GM18951 (cell line): ENCODE measurements around the gene TRNP1.

Experiments used
- POLR2A ChIP-seq: IDR thresholded peaks from 4 replicates; pipeline ENCODE4 v1.6.1; 2011; ENCODE audit warnings: mild to moderate bottlenecking; ENCODE audit not compliant: insufficient read length, insufficient read depth; ENCODE audit errors: extremely low read depth
- in situ Hi-C: fragments of 300-500 bp; cut with MboI; formaldehyde crosslinking; loops from one replicate; pipeline ENCODE4 v1.12.0; 2022; ENCODE audit warnings: low sequenced_read_pairs, mixed read lengths, inconsistent platforms; ENCODE audit not compliant: unreplicated experiment

TRNP1 gene

DNA sequence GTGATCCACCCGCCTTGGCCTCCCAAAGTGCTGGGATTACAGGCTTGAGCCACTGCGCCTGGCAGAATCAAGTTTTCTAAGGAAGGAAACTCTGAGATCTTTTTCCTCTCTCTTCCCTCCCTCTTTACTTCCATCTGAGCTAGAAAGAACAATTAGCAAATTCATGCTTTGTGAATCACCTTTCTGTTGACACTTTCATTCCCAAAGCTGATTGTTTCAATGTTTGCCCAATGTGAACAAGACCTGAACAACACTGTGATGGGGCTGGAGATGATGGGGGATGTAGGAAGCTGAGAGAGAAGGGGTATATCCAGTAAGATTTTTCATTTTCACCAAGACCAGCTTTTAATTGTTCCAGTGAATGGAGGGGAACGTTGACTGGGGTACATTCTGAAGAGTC lies 24.8 kb downstream of the TRNP1 start:
- no peak for TF ChIP-seq POLR2A
- in situ Hi-C loops: no loop called here

DNA sequence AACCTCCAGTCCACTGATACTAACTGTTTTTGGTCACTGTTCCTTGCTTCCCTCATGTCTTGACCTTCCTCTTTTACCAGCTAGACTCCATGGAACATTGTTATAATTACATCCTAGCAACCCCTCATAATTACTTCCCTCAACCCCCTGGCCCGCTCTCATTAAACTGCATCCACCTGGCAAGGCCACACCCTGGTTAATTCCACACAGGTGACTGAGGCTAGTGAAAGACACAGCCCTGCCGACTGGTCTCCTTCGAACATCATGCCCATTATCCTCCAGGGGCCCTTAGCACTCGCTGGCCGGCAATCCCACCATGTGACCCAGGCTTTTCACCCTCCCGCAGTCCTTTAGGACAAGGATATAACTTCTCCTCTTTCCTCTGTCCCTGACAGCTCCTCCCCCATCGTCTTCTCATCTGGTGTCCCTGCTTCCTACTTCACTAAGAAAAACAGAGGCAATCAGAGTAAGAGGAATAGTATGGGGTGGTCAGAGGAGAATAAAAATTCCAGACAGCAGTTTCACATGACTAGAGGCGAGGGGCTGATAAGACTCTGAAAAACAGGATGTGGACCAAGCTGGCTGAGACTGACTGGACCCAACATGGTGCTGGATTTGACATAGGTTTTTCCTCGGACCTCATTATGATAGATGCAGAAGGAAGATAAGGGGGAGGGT lies 28.0 kb downstream of the TRNP1 start:
- TF ChIP-seq POLR2A: no peak
- in situ Hi-C loops: no loop called here

DNA sequence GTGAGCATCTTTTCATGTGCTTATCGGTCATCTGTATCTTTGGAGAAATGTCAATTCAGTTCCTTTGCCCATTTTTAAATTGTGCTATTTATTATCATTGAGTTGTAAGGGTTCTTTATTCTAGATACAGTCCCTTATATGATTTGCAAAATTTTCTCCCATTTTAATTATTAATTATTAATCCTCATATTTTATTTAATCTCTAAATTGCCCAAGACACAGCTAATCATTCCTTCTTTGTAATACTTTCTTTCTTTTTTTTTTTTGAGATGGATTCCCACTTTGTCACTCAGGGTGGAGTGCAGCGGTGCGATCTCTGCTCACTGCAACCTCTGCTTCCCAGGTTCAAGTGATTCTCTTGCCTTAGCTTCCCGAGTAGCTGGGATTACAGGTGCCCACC lies 32.2 kb downstream of the TRNP1 start:
- no peak for TF ChIP-seq POLR2A
- in situ Hi-C loops: no loop called here

DNA sequence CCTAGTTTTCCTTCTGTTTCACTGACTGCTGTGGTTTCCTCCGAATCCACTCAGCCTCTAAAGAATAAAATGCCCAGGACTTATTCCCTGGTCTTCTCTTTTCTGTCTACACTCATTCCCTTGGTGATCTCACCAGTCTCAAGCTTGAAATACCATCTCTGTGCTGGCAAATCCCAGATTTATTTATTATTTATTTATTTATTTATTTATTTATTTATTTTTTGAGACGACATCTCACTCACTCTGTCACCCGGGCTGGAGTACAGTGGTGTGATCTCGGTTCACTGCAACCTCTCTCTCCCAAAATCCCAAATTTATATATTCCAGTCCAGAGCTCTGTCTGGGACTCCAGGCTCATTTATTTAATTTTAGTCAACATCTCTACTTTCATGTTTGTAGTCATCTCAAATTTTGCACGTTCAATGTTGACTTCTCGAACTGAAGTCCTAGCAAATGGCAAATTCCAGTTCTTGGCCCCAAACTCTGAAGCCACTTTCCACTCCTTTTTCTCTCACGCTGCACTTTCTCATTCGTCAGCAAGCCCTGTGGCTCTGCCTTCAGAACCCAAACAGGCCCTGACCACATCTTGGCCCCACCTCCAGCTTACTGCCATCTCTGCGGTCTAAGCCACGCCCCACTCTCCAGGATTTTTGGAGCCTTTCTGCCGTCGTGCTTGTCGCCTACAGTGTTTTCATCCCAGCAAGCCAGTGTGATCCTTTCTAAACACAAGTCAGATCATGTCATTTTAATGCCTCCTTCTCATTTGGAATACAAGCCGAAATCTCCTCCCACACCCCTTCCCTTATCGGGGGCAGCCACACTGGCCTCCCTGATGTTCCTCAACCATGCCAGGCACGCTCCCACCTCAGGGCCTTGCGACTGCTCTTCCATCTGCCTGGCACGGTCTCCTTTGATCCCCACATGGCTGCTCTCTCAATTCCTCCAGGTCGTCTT lies 33.4 kb downstream of the TRNP1 start:
- in situ Hi-C loops: no loop called here
- TF ChIP-seq POLR2A: no peak

DNA sequence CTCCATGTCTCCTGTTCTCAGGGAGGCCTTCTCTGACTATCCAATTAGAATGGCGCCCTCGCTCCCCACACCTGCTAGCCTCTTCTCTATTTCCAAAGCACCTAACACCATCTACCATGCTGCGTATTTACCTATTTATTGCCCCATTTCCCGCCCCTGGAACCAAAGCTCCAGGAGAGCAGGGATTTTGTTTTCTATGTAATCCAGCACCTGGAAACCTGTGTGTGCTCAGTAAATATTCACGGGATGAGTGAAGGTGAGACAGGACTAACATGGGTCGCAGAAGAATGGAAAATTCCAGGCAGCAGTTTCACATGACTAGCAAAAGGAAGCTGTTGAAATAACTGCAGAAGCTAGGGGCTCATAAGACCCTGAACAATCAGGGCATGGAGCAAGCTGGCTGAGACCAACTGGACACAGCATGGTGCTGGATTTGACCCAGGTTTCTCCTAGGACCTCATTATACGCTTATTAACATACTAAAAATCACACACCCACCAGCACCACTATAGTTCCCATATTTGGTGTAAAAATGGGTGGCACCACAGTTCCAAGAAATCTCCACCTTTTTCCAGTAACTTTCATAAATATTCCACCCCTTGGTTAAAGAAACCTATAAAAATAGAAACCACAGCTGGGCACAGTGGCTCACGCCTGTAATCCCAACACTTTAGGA lies 34.2 kb downstream of the TRNP1 start:
- in situ Hi-C loops: no loop called here
- TF ChIP-seq POLR2A: no peak

DNA sequence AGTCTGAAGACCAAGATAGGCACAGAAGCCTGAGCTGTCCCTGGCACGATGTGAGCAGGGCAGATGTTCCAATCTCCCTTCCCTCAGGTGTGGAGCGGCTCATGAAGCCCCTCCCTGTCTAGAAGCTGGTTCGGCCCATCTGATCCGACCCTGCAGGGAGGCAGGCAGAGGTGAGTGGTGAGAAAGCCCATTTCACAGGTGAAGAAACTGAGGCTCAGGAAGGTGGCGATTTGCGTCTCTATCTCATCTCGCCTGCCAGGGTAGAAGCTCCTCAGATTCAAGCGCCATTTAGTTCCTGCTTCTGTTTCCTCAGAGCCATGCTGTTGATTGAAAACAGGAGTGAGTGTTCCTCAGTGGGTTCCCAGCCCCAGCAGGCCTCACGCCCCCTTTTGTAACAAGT lies 36.0 kb downstream of the TRNP1 start:
- in situ Hi-C loops: no loop called here
- TF ChIP-seq POLR2A: no peak

DNA sequence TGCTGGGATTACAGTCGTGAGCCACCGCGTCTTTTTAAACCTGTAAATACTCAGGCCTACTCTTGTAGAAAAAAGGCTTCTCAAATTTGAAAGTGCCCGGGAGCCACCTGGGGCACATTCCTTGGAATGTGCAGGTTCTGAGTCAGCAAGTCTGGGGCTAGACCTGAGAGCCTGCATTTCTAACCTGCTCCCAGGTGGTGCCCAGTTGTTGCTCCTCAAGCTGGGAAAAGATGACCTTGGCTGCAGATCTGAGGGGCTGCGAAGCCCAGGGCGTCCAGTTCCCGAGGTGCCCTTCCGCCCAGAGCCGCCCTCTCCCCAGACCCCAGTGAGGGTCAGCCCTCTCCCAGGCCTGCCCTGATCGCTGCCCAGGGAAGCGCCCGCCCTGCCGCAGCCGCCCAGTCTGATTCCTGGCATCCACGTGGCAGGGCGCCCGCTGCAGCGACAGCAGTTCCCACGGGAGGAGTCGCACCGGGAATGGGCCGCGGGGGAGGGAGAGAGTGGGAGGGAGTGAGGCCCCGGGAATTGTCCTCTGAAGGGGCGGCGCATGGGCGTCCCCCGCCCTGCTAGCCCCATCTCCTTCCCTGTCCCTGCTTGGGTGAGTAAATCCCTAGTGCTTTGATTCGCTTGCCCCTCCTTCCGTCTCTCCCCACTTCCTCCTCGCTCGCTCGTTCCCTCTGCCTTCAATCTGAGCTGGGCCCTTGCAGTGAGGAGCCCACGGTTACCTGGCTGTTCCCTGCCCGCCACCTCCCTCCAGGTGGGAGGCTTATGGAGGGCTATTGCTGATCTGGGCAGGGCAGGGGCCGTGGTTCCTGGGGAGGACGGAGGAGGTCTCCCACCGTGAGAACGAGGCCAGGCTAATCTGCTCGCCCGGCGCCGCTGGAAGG lies 38.0 kb downstream of the TRNP1 start:
- TF ChIP-seq POLR2A: no peak
- in situ Hi-C loops: no loop called here

DNA sequence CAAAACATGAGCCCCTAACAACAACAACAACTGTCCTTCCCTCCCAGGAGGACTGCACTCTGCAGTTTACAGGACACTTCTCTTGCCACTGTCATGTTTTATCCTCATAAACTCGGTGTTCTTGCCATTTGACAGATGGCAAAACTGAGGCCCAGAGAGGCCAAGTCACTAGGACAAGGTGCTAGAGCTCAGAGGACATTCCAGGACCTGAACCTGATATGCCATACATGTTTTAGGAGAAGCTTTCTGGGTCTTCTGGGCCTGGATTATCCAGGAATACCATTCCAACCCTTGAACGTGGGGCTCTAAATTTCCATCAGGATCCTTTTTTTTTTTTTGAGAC lies 38.6 kb downstream of the TRNP1 start:
- in situ Hi-C loops: no loop called here
- TF ChIP-seq POLR2A: no peak

DNA sequence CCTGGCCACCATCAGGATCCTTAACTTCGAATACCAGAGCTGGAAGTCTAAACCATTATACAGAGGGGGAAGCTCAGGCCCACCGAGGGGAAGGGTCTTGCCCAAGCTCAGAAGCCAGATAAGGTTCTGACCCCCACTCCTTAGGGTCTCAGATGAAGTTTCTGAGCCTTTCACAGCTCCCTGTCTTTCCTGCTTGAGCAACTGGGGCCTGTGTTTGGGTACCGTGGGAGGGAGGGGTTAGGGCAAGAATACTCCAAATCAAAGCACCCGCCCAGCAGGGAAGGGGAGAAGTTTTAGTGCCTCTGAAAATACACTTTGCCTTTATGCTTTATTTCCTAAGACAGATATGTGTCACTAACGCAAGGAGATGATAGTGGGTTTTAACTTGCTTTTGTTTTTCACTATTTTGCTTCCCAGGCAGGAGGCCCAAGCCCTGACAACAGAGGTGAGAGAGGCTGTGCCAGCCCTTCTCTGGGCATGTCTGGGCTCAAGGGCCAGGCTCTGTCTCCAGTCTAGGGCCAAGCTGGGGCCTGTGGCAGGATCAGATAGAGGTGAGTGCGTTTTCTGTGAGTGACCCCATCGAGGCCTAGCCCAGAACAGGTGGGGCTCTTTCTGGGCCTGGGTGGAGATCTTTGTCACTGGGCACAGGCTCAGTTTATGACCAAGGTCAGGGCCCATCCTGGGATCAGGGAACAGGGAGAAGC lies 39.7 kb downstream of the TRNP1 start:
- no peak for TF ChIP-seq POLR2A
- in situ Hi-C loops: no loop called here

DNA sequence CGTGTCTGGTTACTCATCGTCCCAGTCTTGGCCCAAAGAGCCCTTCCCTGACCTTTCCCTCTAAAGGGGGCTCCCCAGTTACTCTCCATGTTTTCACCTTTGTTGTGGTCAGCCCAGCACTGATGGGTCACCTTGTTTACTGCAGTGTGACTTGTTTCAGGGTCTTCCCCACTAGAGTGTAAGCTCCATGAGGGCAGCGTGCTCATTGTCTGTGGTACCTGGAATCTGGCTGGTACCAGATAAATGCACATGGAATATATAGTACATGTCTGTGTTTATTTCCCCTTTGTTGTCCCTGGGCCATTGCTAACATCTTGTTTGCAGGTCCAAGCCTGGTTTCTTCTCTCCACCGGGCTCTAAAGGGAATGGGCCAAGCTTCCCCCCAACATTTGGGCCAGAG lies 41.9 kb downstream of the TRNP1 start:
- no peak for TF ChIP-seq POLR2A
- in situ Hi-C loops: no loop called here

DNA sequence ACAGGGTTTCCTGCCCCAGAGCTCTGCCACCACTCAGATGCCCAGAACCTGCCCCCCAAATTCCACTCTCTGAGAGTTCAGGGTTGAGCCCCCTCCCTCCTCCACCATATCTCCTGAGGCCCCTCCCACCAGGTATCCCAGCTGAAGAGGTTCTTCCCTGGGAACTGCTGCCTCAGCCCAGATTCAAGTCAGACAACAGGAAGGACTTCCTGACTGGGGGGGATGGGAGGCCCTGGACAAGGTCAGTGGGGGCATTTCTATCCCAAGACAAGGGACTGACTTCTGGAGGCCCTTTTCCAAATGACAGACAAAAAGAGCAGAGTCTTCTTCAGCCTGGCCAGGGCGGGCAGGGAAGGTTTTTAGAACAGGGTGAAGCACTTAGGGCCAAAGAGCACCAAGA lies 43.2 kb downstream of the TRNP1 start:
- no peak for TF ChIP-seq POLR2A
- in situ Hi-C loops: no loop called here

DNA sequence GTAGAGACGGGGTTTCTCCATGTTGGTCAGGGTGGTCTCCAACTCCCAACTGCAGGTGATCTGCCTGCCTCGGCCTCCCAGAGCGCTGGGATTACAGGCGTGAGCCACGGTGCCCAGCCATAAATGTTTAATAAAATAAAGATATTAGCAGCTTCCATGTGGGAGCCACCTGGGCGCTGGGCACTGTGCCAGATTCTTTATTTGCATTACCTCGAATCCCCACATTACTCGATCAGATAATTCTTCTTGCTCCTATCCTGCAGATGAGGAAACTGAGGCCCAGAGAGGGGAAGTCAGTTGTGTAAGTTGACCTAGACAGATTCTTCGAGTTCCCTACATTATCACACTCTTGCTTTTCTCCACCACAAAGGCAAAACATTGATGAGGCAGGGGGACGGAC lies 44.0 kb downstream of the TRNP1 start:
- in situ Hi-C loops: no loop called here
- no peak for TF ChIP-seq POLR2A
